ENCODE data around the gene ZNF337.
"Not testable (repeated sequence)": the region's sequence is repeated elsewhere in the genome, so short reads cannot be mapped to it uniquely, and the experiment has no call there.

ZNF337 gene

GRCh38 chr20:25696371-25697131 is at the start of gene ZNF337:
Gene ZNF337, minus strand, starts transcription at chr20:25696853. Its CDS starts 10,436 bp downstream, at chr20:25686417.
- peak; percentile 80 for DNase-seq (ENCODE audit: low read depth)
- peak within 1 kb of the TSS; percentile 93 for H3K4me3 ChIP-seq (ENCODE audit: low read depth, low read length)

- DNase-seq (ENCODE audit: low read depth), result no peak
- no peak overlapping the region for H3K4me3 ChIP-seq (ENCODE audit: low read depth, low read length)
Measured at GRCh38 chr20:25745738-25746137, 49.1 kb upstream of the ZNF337 start.

GRCh38 chr20:25745100-25745499 is 48.4 kb upstream of the ZNF337 start:
- H3K4me3 ChIP-seq (ENCODE audit: low read depth, low read length), result no peak overlapping the region
- no peak for DNase-seq (ENCODE audit: low read depth)

- no peak for DNase-seq (ENCODE audit: low read depth)
- H3K4me3 ChIP-seq (ENCODE audit: low read depth, low read length), result no peak overlapping the region
Measured at GRCh38 chr20:25744261-25744660, 47.6 kb upstream of the ZNF337 start.

- no peak overlapping the region for H3K4me3 ChIP-seq (ENCODE audit: low read depth, low read length)
- no peak for DNase-seq (ENCODE audit: low read depth)
Measured at GRCh38 chr20:25741088-25741487, 44.4 kb upstream of the ZNF337 start.

GRCh38 chr20:25739615-25740320 is 43.1 kb upstream of the ZNF337 start:
- no peak overlapping the region for H3K4me3 ChIP-seq (ENCODE audit: low read depth, low read length)
- no peak for DNase-seq (ENCODE audit: low read depth)

- DNase-seq (ENCODE audit: low read depth), result peak; percentile 57
- no peak overlapping the region for H3K4me3 ChIP-seq (ENCODE audit: low read depth, low read length)
Measured at GRCh38 chr20:25738198-25738597, 41.5 kb upstream of the ZNF337 start.

- H3K4me3 ChIP-seq (ENCODE audit: low read depth, low read length), result no peak overlapping the region
Measured at GRCh38 chr20:25733903-25734302, 37.2 kb upstream of the ZNF337 start.

GRCh38 chr20:25730862-25731261 is 34.2 kb upstream of the ZNF337 start:
- DNase-seq (ENCODE audit: low read depth), result no peak
- no peak overlapping the region for H3K4me3 ChIP-seq (ENCODE audit: low read depth, low read length)

More at GRCh38 chr20:25733903-25734302, 37.2 kb upstream of the ZNF337 start:
- no peak for DNase-seq (ENCODE audit: low read depth)

- H3K4me3 ChIP-seq (ENCODE audit: low read depth, low read length), result no peak overlapping the region
- no peak for DNase-seq (ENCODE audit: low read depth)
Measured at GRCh38 chr20:25726357-25726756, 29.7 kb upstream of the ZNF337 start.

GRCh38 chr20:25725639-25726038 is 29.0 kb upstream of the ZNF337 start:
- no peak overlapping the region for H3K4me3 ChIP-seq (ENCODE audit: low read depth, low read length)
- no peak for DNase-seq (ENCODE audit: low read depth)

- H3K4me3 ChIP-seq (ENCODE audit: low read depth, low read length), result no peak overlapping the region
- no peak for DNase-seq (ENCODE audit: low read depth)
Measured at GRCh38 chr20:25723975-25724374, 27.3 kb upstream of the ZNF337 start.

GRCh38 chr20:25720285-25720684 is 23.6 kb upstream of the ZNF337 start:
- no peak overlapping the region for H3K4me3 ChIP-seq (ENCODE audit: low read depth, low read length)
- no peak for DNase-seq (ENCODE audit: low read depth)

GRCh38 chr20:25718896-25719809 is 22.5 kb upstream of the ZNF337 start:
- DNase-seq (ENCODE audit: low read depth); H3K4me3 ChIP-seq (ENCODE audit: low read depth, low read length): not testable (repeated sequence)

- H3K4me3 ChIP-seq (ENCODE audit: low read depth, low read length), result no peak overlapping the region
- DNase-seq (ENCODE audit: low read depth), result no peak
Measured at GRCh38 chr20:25707695-25708094, 11.0 kb upstream of the ZNF337 start.

- no peak overlapping the region for H3K4me3 ChIP-seq (ENCODE audit: low read depth, low read length)
- DNase-seq (ENCODE audit: low read depth), result no peak
Measured at GRCh38 chr20:25706793-25707192, 10.1 kb upstream of the ZNF337 start.

GRCh38 chr20:25705830-25706351 is 9.2 kb upstream of the ZNF337 start:
- DNase-seq (ENCODE audit: low read depth), result no peak

GRCh38 chr20:25704303-25704702 is 7.7 kb upstream of the ZNF337 start:
- DNase-seq (ENCODE audit: low read depth); H3K4me3 ChIP-seq (ENCODE audit: low read depth, low read length): not testable (repeated sequence)

More at GRCh38 chr20:25705830-25706351, 9.2 kb upstream of the ZNF337 start:
- H3K4me3 ChIP-seq (ENCODE audit: low read depth, low read length), result no peak overlapping the region

GRCh38 chr20:25700835-25701234 is 4.2 kb upstream of the ZNF337 start:
- H3K4me3 ChIP-seq (ENCODE audit: low read depth, low read length); DNase-seq (ENCODE audit: low read depth): not testable (repeated sequence)

GRCh38 chr20:25699914-25700313 is 3.3 kb upstream of the ZNF337 start:
- H3K4me3 ChIP-seq (ENCODE audit: low read depth, low read length), result no peak overlapping the region
- no peak for DNase-seq (ENCODE audit: low read depth)
